IMR-90 (cell line): ENCODE data around the gene IFNE.

Source experiments
- BHLHE40 ChIP-seq: fragments of 150-350 bp; IDR thresholded peaks from 2 replicates; pipeline ENCODE4 v1.6.1; 2016; ENCODE audit warnings: mild to moderate bottlenecking, low read depth, low read length
- CTCF ChIP-seq: conservative IDR thresholded peaks from 2 replicates; pipeline ENCODE4 v1.5.1; 2012; ENCODE audit warnings: mild to moderate bottlenecking, low read depth, low read length, improper control_type of control experiment
- MAZ ChIP-seq: IDR thresholded peaks from 2 replicates; pipeline ENCODE4 v1.6.1; 2012; ENCODE audit warnings: low read depth, mild to moderate bottlenecking, low read length, improper control_type of control experiment, moderate library complexity, borderline replicate concordance

DNA sequence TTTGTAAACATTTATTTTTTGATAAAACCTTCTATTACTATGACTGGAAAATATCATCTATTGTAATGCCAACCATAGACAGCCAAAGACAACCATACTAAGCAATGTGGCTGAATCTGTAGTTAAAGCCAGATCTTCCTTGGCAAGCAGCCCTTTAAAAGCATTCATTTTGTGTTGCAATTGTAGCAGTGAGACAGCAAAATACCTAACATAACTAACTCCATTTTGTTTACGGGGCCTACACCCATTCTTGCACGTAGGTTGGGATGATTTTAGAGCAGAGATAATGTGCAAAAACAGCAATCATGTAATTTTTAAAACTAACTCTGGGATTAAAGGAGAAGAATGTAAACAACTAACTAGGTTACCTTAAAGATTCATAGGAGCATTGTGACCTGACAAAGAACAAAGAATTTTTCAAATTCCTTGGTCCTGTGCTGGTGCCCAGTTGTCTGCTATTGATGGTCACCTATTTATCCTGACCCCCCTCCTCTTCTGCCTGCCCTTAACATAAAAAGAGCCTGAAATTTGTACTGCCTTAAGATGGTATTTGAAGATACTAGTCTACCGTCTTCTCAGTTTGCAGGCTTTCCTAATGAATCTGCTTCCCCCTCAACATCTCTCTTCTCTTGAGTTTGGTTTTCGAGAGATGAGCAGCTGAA is 31.2 kb downstream of the IFNE start:
- no peak for TF ChIP-seq BHLHE40
- TF ChIP-seq MAZ, result no peak
- TF ChIP-seq CTCF, result no peak
